ENCODE data around the gene TEAD2. TPM values are rescaled to one million over a fixed set of nuclear protein-coding genes. Genes with fewer than 3 reads are reported as not detected.

The TEAD2 gene
- total and polyA plus RNA-seq, 9 of the 15 experiments (the other 6 are each of a cell fraction or from before 2014, with no cell fraction given), result 1.6 to 27.0 (median 13.9) TPM

GRCh38 chr19:49340865-49341718, 21.1 kb downstream of the TEAD2 start:
- H3K27ac ChIP-seq (ENCODE audit: extremely low read depth, low read depth, low read length), result peak overlapping the region; percentile 66; the same call in 1 of the 3 replicates
- H3K4me1 ChIP-seq (replicated peaks in 1 of 2; ENCODE audit: control insufficient read depth in 2 of 2, insufficient read depth in 2 of 2, low read length in 2 of 2), result peaks cover 25 to 43% of the 10 kb centered on the region in 2 experiments
- H3K9ac ChIP-seq (ENCODE audit: insufficient read depth in 1 of 2, low read depth in 2 of 2, low read length in 2 of 2), result no peak overlapping the region
- CTCF ChIA-PET (ENCODE audit: low intra/inter-chr PET ratio), result no interaction called here
- TF ChIP-seq BCLAF1 (IDR thresholded peaks at IDR 0.05; ENCODE audit: borderline replicate concordance in 1 of 2, control insufficient read depth in 1 of 2, low read depth in 2 of 2, low read length in 1 of 2) (no peak), CBFA2T2 (conservative IDR thresholded peaks at IDR 0.05) (no peak), ZBTB7A (IDR thresholded peaks at IDR 0.05; ENCODE audit: borderline replicate concordance, control insufficient read depth, low read depth, low read length) (0 out of 2 replicates have a peak, but pooled peaks have one; percentile 21), CBFA2T3 (IDR thresholded peaks at IDR 0.05) (no peak), ZNF282 (CRISPR knock-in tag; IDR thresholded peaks at IDR 0.05) (no peak), DDX20 (tag; IDR thresholded peaks at IDR 0.05; ENCODE audit: low read depth) (no peak)
- H3K9me3 ChIP-seq (replicated peaks; ENCODE audit: control insufficient read depth, insufficient read depth, low read depth, low read length), result no peaks in the 10 kb centered on the region
- ATAC-seq (no peak), DNase-seq (ENCODE audit: extremely low read depth in 1 of 4, low spot score in 3 of 4) (no peak), FAIRE-seq (no peak)
- intact Hi-C loops (cut with micrococcal nuclease), result no loop called here
- no peaks in the 10 kb centered on the region for H3K9me1 ChIP-seq (ENCODE audit: control insufficient read depth, insufficient read depth, low read length)
- peaks cover 23% of the 10 kb centered on the region; the same call in 1 of the 3 replicates for H3K36me3 ChIP-seq (ENCODE audit: control insufficient read depth, insufficient read depth, low read length)
- H3K27me3 ChIP-seq (ENCODE audit: control insufficient read depth in 2 of 2, insufficient read depth in 2 of 2, low read length in 2 of 2), result no peaks in the 10 kb centered on the region
- no peak overlapping the region for H3K4me2 ChIP-seq (ENCODE audit: insufficient read depth, low read length)
- no peaks in the 10 kb centered on the region for H4K20me1 ChIP-seq (replicated peaks; ENCODE audit: control insufficient read depth, insufficient read depth, low read length)
- in situ Hi-C loops (cut with MboI), result no loop called here
- BruUV-seq (replicated peaks), result no TSS peak
- H3K4me3 ChIP-seq, result no peak overlapping the region
- no peaks in the 10 kb centered on the region for H3K79me2 ChIP-seq (ENCODE audit: control insufficient read depth, insufficient read depth, low read length)
- no peak overlapping the region for H2AFZ ChIP-seq (ENCODE audit: low read depth, low read length)
- POLR2A ChIA-PET, result interaction anchor here (0.7 to 0.9 kb wide), 2 partner anchors 19 to 40 kb away, joined by 4 to 5 read pairs; no protein-coding TSS in a partner anchor
- 92% methylated on average over 6 of the region's 11 CpGs for WGBS (ENCODE audit: insufficient coverage, low coverage, missing lambda C conversion rate)

All from K562 (cell line).